Ectodermal cell (in vitro differentiated cells): ENCODE data around the gene SPAST.
"Not testable (repeated sequence)": the region's sequence is repeated elsewhere in the genome, so short reads cannot be mapped to it uniquely, and the experiment has no call there.

Experiments
- H3K27ac ChIP-seq: 2 replicates; pipeline ENCODE4 v1.7.0; 2013; ENCODE audit warnings: mild to moderate bottlenecking, low read depth, low read length; ENCODE audit not compliant: insufficient read depth, poor library complexity, severe bottlenecking
- H3K27me3 ChIP-seq: 2 replicates; pipeline ENCODE4 v1.7.0; 2013; ENCODE audit warnings: mild to moderate bottlenecking, low read length; ENCODE audit not compliant: insufficient read depth, control insufficient read depth, poor library complexity, severe bottlenecking
- H3K36me3 ChIP-seq: one replicate; pipeline ENCODE4 v1.7.0; 2013; ENCODE audit warnings: low read length; ENCODE audit not compliant: control insufficient read depth, insufficient read depth
- H3K4me1 ChIP-seq: one replicate; pipeline ENCODE4 v1.7.0; 2013; ENCODE audit warnings: low read length; ENCODE audit not compliant: control insufficient read depth, insufficient read depth
- H3K4me3 ChIP-seq: 2 replicates; pipeline ENCODE4 v1.7.0; 2013; ENCODE audit warnings: low read depth, low read length, control low read depth; ENCODE audit not compliant: insufficient read depth
- H3K9me3 ChIP-seq: 2 replicates; pipeline ENCODE4 v1.7.0; 2013; ENCODE audit warnings: mild to moderate bottlenecking, low read length, moderate library complexity; ENCODE audit not compliant: control insufficient read depth
- WGBS, 2 experiments: methylation state at CpG; one replicate each; pipeline ENCODE4 v1.1.7; 2013; ENCODE audit warnings: missing lambda C conversion rate in 2 of 2; 5-methylcytosine and 5-hydroxymethylcytosine counted together

Gene SPAST

DNA sequence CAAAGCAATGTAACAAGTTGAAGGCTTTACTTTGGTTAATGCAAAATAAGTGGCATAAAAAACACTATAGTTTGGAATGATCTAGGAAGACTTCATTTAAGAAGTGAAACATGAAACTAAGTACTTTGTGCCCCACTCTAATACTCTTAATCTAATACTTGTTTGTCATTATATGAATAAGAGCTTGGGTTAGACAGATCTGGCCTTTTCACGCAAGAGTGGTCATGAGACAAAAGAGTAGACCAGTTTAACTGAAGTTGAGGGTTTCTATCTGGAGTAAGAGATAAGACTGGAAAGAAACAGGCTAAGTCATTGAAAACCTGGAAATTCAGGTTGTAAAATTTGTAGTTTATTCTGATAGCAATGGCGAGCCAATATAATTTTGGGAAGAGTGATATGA is 105.2 kb downstream of the SPAST start:
- 96 to 98% methylated on average over 2 of the region's 2 CpGs for WGBS, 2 experiments

DNA sequence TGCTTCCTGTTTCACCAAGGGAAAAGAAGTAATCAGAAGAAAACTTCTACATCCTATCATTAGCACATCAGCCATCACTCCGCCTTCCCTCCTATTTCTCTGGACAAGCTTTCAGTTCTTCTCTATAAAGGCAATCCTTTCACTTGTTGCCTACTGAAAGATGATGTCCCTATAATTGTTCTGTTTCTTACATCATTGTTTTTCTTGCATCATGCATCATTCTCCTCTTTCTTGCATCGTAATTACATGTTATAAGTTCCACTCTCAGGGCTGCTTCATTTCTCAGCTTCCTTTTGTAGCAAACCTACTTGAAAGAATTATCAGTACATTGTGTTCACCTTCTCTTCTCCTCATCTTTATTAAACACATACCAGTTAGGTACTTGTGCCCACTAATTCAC is 109.5 kb downstream of the SPAST start:
- WGBS, 2 experiments, result 92 to 96% methylated on average over 2 of the region's 2 CpGs
- H3K36me3 ChIP-seq, result peaks cover 10% of the 10 kb centered on the region

More for the DNA sequence above, 105.2 kb downstream of the SPAST start:
- Histone ChIP-seq H3K27me3 (no peaks in the 10 kb centered on the region), H3K27ac (no peak overlapping the region), H3K4me3 (no peak overlapping the region), H3K4me1 (peaks cover 7% of the 10 kb centered on the region), H3K9me3 (no peaks in the 10 kb centered on the region), H3K36me3 (peaks cover 6% of the 10 kb centered on the region)

DNA sequence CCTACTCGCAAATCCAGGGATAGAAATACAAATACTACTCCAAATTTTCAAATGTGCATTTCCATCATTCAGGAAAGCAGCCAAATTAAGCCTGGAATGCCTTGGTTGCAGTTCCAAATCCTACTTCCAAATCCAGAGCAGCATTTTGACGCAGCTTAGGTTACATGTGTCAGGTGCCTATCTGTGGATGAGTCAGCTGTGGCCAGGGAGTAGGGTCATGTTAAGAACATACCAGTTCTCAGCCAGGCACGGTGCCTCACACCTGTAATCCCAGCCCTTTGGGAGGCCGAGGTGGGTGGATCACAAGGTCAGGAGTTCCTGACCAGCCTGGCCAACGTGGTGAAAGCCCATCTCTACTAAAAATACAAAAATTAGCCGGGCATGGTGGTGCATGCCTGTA is 119.3 kb downstream of the SPAST start:
- no peak overlapping the region for H3K27ac ChIP-seq
- no peaks in the 10 kb centered on the region for H3K27me3 ChIP-seq
- no peak overlapping the region for H3K4me3 ChIP-seq
- H3K4me1 ChIP-seq, result no peaks in the 10 kb centered on the region
- H3K9me3 ChIP-seq, result no peaks in the 10 kb centered on the region
- no peaks in the 10 kb centered on the region for H3K36me3 ChIP-seq
- 94 to 95% methylated on average over 5 to 6 of the region's 6 CpGs for WGBS, 2 experiments

More for the DNA sequence above, 109.5 kb downstream of the SPAST start:
- Histone ChIP-seq H3K4me3 (no peak overlapping the region), H3K27me3 (no peaks in the 10 kb centered on the region), H3K9me3 (no peaks in the 10 kb centered on the region), H3K27ac (no peak overlapping the region), H3K4me1 (no peaks in the 10 kb centered on the region)

DNA sequence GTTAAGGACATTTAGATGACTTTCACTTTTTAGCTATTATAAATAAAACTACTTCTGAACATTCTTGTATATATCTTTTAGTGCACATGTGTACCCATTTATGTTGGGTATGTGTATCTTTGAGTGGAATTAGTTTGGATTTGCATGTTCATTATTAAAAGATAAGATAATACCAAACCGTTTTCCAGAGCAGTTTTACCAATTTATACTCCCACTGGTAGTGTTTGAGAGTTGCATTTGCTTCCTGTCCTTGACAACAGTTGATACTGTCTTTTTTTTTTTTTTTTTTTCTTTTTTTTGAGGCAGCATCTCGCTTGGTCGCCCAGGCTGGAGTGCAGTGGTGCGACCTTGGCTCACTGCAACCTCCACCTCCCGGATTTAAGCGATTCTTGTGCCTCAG is 125.7 kb downstream of the SPAST start:
- H3K4me3 ChIP-seq, result no peak overlapping the region
- H3K27ac ChIP-seq, result no peak overlapping the region
- H3K4me1 ChIP-seq, result no peaks in the 10 kb centered on the region
- peaks cover 4% of the 10 kb centered on the region for H3K36me3 ChIP-seq
- H3K9me3 ChIP-seq, result no peaks in the 10 kb centered on the region
- WGBS, 2 experiments, result 93 to 95% methylated on average over 5 to 6 of the region's 6 CpGs
- H3K27me3 ChIP-seq, result no peaks in the 10 kb centered on the region

DNA sequence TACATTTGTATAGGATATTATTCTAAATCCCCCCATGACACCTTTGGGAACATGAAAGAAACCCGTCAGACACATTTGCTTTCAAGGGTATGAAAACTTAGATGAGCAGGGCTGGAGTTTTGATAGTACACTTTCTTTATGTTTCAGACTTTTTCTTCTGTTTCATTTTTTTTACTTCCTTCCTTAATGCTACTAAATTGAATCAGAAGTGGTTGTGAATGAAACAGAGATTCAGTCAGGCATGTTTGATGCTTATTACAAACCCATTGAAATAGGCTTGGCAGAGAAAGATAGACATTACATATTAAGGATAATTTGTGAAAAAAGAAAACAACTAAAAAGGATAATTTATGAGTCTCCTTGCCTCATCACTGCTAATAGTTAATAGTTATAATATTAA is 129.1 kb downstream of the SPAST start:
- Histone ChIP-seq H3K4me3 (no peak overlapping the region), H3K4me1 (no peaks in the 10 kb centered on the region), H3K9me3 (no peaks in the 10 kb centered on the region), H3K27me3 (no peaks in the 10 kb centered on the region), H3K27ac (no peak overlapping the region), H3K36me3 (peaks cover 4% of the 10 kb centered on the region)
- WGBS, 2 experiments, result 92% methylated on average over 1 of the region's 1 CpG; no CpG with 5 or more reads in 1 of the 2 experiments

DNA sequence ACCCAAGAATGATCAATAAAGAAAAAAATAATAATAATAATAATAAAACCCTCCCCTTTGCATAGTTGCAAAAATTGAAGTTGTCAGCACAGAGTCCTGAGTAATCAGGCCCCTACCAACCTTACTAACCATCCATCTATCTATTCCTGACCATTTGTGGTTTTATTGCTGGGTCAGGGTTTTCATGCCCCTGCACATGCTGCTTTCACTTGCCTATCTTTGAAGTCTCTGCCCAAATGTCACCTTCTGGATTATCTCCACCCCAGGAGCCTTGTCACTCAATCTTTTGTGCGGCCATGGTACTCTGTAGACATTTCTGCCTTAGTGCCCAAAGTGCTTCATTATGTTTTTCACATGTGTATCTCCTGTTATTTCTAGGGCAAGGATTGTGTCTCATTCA is 137.5 kb downstream of the SPAST start:
- Histone ChIP-seq H3K27me3 (no peaks in the 10 kb centered on the region), H3K9me3 (no peaks in the 10 kb centered on the region), H3K36me3 (peaks cover 15% of the 10 kb centered on the region), H3K4me3 (no peak overlapping the region), H3K4me1 (no peaks in the 10 kb centered on the region), H3K27ac (no peak overlapping the region)
- WGBS, 2 experiments, result 79 to 94% methylated on average over 1 of the region's 1 CpG

DNA sequence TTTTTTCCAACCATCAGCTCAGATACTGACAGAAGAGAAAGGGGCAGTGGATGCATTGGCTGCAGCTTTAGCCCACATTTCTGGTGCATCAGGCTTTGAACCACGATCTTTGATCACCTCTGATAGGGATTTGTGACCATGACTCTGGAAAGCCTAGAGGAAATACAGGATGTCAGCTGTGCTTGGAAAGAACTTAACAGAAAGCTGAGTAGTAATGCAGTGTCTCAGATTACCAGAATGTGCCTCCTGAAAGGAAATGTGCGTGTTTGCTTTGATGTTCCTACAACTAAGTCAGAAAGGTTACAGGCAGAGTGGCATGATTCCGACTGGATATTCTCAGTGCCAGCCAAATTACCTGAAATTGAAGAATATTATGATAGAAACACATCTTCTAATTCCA is 140.1 kb downstream of the SPAST start:
- H3K4me1 ChIP-seq, H3K27me3 ChIP-seq, H3K4me3 ChIP-seq, H3K27ac ChIP-seq, H3K9me3 ChIP-seq: not testable (repeated sequence)
- H3K36me3 ChIP-seq, result peaks cover 15% of the 10 kb centered on the region
- WGBS, 2 experiments, result 96 to 97% methylated on average over 3 of the region's 3 CpGs
